Measurements from ENCODE around the gene ALDH1B1.

The ALDH1B1 gene

DNA sequence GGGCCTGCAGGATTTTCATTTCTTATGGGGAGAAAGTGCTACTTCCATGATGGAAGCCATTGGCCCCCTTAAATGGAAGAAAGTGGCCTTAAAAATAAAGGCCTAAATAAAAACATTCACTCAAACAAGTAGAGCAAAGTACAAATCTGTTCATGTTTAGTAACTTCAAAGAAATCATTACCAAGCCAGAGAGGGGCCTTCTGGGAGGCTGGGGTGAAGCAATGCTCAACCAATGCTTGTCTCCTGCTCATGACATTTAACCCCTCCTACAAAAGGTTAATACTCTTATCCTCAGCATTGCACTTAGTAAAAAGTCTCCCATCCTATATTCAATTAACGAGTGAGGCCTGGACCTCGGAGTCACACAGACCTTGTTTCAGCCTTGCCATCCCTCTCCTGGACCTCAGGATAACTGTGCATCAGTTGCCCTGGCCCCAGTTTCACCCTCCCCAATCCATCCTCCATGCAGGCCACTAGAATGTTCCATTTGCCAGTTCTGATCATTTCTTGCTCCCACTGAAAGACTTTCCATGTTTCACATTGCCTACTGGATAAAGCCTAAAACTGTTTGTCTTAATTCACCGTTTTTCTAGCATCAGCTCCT lies 36.9 kb upstream of the ALDH1B1 start:
- H3K27me3 ChIP-seq (ENCODE audit: insufficient read depth, low read depth, severe bottlenecking): no peaks in the 10 kb centered on the region
- H3K9me3 ChIP-seq (ENCODE audit: severe bottlenecking): no peaks in the 10 kb centered on the region
- DNase-seq: no peak
- no peak overlapping the region for H3K4me3 ChIP-seq (ENCODE audit: low read depth, low read length)
- H3K27ac ChIP-seq: no peak overlapping the region
- TF ChIP-seq, protein P1, sequence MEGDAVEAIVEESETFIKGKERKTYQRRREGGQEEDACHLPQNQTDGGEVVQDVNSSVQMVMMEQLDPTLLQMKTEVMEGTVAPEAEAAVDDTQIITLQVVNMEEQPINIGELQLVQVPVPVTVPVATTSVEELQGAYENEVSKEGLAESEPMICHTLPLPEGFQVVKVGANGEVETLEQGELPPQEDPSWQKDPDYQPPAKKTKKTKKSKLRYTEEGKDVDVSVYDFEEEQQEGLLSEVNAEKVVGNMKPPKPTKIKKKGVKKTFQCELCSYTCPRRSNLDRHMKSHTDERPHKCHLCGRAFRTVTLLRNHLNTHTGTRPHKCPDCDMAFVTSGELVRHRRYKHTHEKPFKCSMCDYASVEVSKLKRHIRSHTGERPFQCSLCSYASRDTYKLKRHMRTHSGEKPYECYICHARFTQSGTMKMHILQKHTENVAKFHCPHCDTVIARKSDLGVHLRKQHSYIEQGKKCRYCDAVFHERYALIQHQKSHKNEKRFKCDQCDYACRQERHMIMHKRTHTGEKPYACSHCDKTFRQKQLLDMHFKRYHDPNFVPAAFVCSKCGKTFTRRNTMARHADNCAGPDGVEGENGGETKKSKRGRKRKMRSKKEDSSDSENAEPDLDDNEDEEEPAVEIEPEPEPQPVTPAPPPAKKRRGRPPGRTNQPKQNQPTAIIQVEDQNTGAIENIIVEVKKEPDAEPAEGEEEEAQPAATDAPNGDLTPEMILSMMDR (IDR thresholded peaks at IDR 0.05; ENCODE audit: low read depth, low read length): no peak
- no peaks in the 10 kb centered on the region for H3K36me3 ChIP-seq

- TF ChIP-seq, protein P1 (IDR thresholded peaks at IDR 0.05; ENCODE audit: low read depth, low read length): no peak
- no peak for DNase-seq
- Histone ChIP-seq H3K27me3 (ENCODE audit: insufficient read depth, low read depth, severe bottlenecking) (no peaks in the 10 kb centered on the region), H3K9me3 (ENCODE audit: severe bottlenecking) (no peaks in the 10 kb centered on the region), H3K36me3 (no peaks in the 10 kb centered on the region), H3K27ac (no peak overlapping the region), H3K4me3 (ENCODE audit: low read depth, low read length) (no peak overlapping the region)
Measured at GRCh38 chr9:38356851-38357250, 35.7 kb upstream of the ALDH1B1 start.

DNA sequence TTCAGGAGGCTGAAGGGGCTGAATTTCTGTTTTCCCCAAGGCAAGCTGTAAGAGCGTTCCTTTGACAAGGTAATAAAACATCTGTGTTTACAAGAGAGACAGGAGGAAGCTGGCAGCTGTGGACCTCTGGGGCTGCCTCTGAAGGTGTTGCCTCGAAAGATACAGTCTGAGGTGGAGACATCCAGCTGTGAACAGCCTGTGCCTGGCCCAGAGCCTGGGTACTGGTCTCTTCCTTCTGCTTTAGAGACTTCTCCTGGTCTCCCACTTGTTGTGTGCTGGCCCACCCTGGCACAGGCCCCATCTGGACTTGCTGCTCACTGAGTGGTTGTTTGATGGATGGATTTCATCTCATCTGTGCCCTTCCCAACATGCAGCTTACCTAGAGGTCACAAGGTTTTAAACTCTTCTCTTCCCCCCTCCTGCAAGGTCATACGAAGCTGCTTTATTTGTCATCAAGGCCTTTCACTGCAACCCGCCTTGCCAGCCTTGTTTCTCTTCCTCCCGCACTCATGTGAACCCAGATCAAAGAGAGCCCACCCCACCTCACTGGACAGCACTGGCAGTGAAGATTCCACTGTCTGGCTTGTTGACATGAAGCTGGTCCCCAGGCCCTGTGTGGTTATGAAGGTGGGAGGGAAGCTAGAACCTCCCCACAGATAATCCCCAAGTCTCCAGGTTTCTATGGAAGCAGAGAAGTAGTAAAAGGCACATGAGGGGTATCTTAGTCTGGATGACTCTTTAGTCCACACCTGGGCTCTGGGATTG lies 35.0 kb upstream of the ALDH1B1 start:
- Histone ChIP-seq H3K36me3 (no peaks in the 10 kb centered on the region), H3K9me3 (ENCODE audit: severe bottlenecking) (no peaks in the 10 kb centered on the region), H3K27ac (no peak overlapping the region), H3K4me3 (ENCODE audit: low read depth, low read length) (no peak overlapping the region), H3K27me3 (ENCODE audit: insufficient read depth, low read depth, severe bottlenecking) (no peaks in the 10 kb centered on the region)
- TF ChIP-seq, protein P1 (IDR thresholded peaks at IDR 0.05; ENCODE audit: low read depth, low read length): no peak
- DNase-seq: no peak

- no peaks in the 10 kb centered on the region for H3K36me3 ChIP-seq
- DNase-seq: no peak
- no peak overlapping the region for H3K4me3 ChIP-seq (ENCODE audit: low read depth, low read length)
- H3K27ac ChIP-seq: no peak overlapping the region
- no peaks in the 10 kb centered on the region for H3K9me3 ChIP-seq (ENCODE audit: severe bottlenecking)
- TF ChIP-seq, protein P1 (IDR thresholded peaks at IDR 0.05; ENCODE audit: low read depth, low read length): no peak
- H3K27me3 ChIP-seq (ENCODE audit: insufficient read depth, low read depth, severe bottlenecking): no peaks in the 10 kb centered on the region
Measured at GRCh38 chr9:38358390-38359296, 33.9 kb upstream of the ALDH1B1 start.

DNA sequence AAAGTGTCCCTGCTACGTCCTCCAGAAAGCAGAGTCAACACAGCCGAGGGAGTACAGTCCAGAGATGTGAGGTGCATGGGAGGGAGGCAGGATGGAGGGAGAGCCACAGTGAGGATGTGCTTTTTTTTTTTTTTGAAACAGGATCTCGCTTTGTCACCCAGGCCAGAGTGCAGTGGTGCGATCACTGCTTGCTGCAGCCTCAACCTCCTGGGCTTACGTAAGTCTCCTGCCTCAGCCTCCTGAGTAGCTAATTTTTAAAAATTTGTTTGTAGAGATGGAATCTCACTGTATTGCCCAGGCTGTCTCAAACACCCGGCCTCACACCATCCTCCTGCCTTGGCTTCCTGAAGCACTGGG lies 33.2 kb upstream of the ALDH1B1 start:
- Histone ChIP-seq H3K27me3 (ENCODE audit: insufficient read depth, low read depth, severe bottlenecking) (no peaks in the 10 kb centered on the region), H3K4me3 (ENCODE audit: low read depth, low read length) (no peak overlapping the region), H3K36me3 (no peaks in the 10 kb centered on the region), H3K9me3 (ENCODE audit: severe bottlenecking) (no peaks in the 10 kb centered on the region), H3K27ac (no peak overlapping the region)
- TF ChIP-seq, protein P1 (IDR thresholded peaks at IDR 0.05; ENCODE audit: low read depth, low read length): no peak
- DNase-seq: no peak
